Duodenal mucosa (tissue), 2 donors: ENCODE data around the gene ZSWIM6.

Source experiments
- H3K27ac ChIP-seq: one replicate; pipeline ENCODE4 v1.7.0; 2013; ENCODE audit warnings: low read depth, low read length
- H3K27me3 ChIP-seq, 2 donors: one replicate each; pipeline ENCODE4 v1.7.0; 2013; ENCODE audit warnings: low read length in 2 of 2, control low read depth in 1 of 2; ENCODE audit not compliant: insufficient read depth in 2 of 2, control insufficient read depth in 1 of 2
- H3K36me3 ChIP-seq, 2 donors: one replicate each; pipeline ENCODE4 v1.7.0; 2013; ENCODE audit warnings: low read length in 2 of 2, control low read depth in 1 of 2; ENCODE audit not compliant: insufficient read depth in 2 of 2, control insufficient read depth in 1 of 2
- H3K4me1 ChIP-seq, 2 donors: one replicate each; pipeline ENCODE4 v1.7.0; 2013; ENCODE audit warnings: low read length in 2 of 2, control low read depth in 1 of 2; ENCODE audit not compliant: insufficient read depth in 2 of 2, control insufficient read depth in 1 of 2
- H3K4me3 ChIP-seq, 2 donors: one replicate each; pipeline ENCODE4 v1.7.0; 2013; ENCODE audit warnings: low read length in 2 of 2, low read depth in 1 of 2
- H3K9ac ChIP-seq, 2 donors: one replicate each; pipeline ENCODE4 v1.7.0; 2013; ENCODE audit warnings: low read length in 2 of 2, low read depth in 1 of 2
- H3K9me3 ChIP-seq, 2 donors: one replicate each; pipeline ENCODE4 v1.7.0; 2013; ENCODE audit warnings: low read length in 2 of 2, control low read depth in 1 of 2; ENCODE audit not compliant: control insufficient read depth in 1 of 2

ZSWIM6 gene

DNA sequence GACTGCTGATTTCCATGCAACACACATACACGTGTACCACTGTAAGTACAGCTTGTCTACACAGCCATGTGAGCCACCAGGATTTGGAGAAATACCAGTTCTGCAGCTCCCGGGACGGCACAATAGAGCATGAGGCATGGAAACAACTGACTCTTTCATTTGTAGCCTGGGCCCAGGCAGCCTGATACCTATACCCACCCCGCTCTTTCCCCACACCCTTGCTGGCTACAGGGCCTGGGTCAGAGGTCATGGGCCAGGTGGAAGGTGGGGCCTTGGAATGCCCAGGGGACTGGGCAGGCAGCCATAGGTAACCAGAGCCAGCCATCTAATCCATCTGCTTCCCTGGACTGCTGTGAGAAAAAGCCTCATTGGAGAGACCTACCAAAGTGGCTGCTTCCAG lies 39.0 kb upstream of the ZSWIM6 start:
- H3K27me3 ChIP-seq, result no peaks in the 10 kb centered on the region
- H3K9ac ChIP-seq, result no peak overlapping the region
- no peaks in the 10 kb centered on the region for H3K36me3 ChIP-seq
- peaks cover 26 to 34% of the 10 kb centered on the region in 2 donors for H3K4me1 ChIP-seq
- no peak overlapping the region for H3K27ac ChIP-seq
- H3K4me3 ChIP-seq, result no peak overlapping the region
- H3K9me3 ChIP-seq, result no peaks in the 10 kb centered on the region

DNA sequence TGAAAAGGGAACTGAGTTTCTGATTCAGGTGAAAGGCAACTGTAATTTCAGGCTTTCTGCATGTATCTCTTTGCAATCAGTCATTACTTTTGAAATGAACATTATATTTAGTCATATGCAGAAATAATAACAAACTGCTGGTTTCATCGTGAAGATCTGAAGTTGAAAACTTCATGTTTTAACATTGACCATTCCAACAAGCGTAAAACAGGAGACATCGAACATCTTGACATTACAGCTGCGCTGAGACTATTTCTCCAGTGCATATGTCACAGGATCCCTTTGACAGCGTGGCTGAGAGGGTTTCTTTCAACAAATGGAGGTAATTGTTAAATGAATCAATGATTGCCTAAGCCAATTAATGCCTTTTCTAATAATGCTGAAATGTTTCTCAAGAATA lies 38.2 kb upstream of the ZSWIM6 start:
- Histone ChIP-seq H3K27ac (no peak overlapping the region), H3K4me1 (peaks cover 26 to 34% of the 10 kb centered on the region in 2 donors), H3K9me3 (no peaks in the 10 kb centered on the region), H3K27me3 (no peaks in the 10 kb centered on the region), H3K36me3 (no peaks in the 10 kb centered on the region), H3K9ac (no peak overlapping the region), H3K4me3 (no peak overlapping the region)

DNA sequence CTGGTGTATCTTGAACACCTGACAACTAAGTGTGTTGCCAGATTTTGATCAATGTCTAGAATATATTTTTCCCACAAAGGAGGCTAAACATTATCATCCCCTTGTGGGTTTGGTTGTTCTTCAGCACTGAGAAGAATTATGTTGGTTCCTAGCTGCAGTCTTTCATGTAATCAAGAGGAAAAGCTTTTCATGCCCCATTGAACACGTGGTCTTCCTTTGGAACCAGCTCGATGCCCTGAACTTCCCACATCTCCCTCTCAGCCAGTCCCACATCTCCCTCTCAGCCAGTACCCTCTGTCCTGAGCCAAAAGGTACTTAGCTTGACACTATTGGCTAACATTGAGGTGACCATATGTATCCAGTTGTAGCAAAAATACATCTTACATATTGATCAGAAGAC lies 36.7 kb upstream of the ZSWIM6 start:
- H3K4me3 ChIP-seq, result no peak overlapping the region

DNA sequence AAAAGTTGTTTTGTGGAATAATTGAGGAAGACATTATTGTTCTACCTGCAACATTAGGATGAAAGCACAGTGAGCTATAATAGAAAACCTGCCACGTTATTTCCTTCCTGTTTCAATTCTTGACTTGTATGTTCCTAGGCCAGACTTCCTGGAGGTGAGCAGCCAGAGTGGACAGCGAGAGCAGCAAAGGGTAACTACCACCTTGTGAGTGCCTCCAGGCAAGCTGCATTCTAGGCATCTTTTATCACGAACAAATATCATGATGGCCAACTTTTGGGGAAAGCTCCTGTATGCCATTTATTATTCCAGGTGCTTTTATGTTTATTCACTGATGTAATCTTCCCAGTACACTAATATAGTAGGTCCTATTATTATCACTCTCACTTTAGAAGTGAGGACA lies 34.0 kb upstream of the ZSWIM6 start:
- H3K36me3 ChIP-seq, result no peaks in the 10 kb centered on the region
- no peak overlapping the region for H3K9ac ChIP-seq
- H3K4me3 ChIP-seq, result no peak overlapping the region
- peaks cover under 1 to 24% of the 10 kb centered on the region in 2 donors for H3K4me1 ChIP-seq
- H3K27ac ChIP-seq, result no peak overlapping the region
- H3K9me3 ChIP-seq, result no peaks in the 10 kb centered on the region
- H3K27me3 ChIP-seq, result no peaks in the 10 kb centered on the region

More for the DNA sequence above, 36.7 kb upstream of the ZSWIM6 start:
- H3K36me3 ChIP-seq, result no peaks in the 10 kb centered on the region
- H3K4me1 ChIP-seq, result peaks cover 25 to 33% of the 10 kb centered on the region in 2 donors
- H3K9me3 ChIP-seq, result no peaks in the 10 kb centered on the region
- H3K27ac ChIP-seq, result no peak overlapping the region
- no peak overlapping the region for H3K9ac ChIP-seq
- H3K27me3 ChIP-seq, result no peaks in the 10 kb centered on the region

DNA sequence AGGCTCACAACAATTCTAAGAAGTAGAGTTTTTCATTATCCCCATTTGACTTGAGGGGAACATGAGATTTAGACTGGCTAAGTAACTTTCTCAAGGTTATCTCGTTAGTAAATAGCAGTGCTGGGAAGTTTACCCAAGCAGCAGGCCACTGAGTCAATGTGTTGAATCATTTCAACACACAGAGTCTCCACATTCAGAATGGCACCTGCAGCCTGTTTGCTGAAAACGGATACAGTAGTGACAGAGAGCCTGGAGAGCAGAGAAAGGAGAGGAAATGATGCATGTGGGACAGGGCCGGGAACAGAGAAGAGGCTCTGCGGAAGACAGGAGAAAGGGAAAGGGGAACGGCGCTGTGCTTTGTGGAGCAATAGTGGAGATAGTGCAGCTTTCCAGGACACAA lies 33.5 kb upstream of the ZSWIM6 start:
- Histone ChIP-seq H3K9me3 (no peaks in the 10 kb centered on the region), H3K4me1 (peaks cover 0 to 23% of the 10 kb centered on the region in 2 donors), H3K27me3 (no peaks in the 10 kb centered on the region), H3K36me3 (no peaks in the 10 kb centered on the region), H3K27ac (no peak overlapping the region), H3K4me3 (no peak overlapping the region), H3K9ac (no peak overlapping the region)

DNA sequence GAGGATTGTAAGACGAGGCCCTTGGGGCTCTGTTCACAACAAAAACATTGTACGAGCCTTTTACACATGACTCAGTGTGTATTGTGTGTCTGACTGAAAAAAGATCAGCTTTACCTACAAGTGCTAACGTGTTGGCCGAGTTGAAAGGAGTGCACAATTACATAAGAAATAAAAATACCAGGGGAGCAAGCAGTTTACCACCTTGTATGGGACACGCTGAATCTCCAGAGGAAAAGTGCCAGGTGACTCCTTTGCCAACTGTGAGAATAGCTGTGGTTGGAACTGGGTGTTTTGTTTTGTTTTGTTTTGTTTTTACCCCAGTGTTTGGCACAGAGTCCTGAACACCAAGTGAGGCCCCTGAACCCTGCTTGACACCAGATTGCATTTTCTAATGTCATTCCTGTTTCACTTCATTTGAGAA lies 32.8 kb upstream of the ZSWIM6 start:
- H3K27ac ChIP-seq, result no peak overlapping the region
- no peak overlapping the region for H3K9ac ChIP-seq
- H3K4me1 ChIP-seq, result peaks cover 0 to 24% of the 10 kb centered on the region in 2 donors
- no peaks in the 10 kb centered on the region for H3K9me3 ChIP-seq
- no peaks in the 10 kb centered on the region for H3K27me3 ChIP-seq
- H3K36me3 ChIP-seq, result no peaks in the 10 kb centered on the region
- H3K4me3 ChIP-seq, result no peak overlapping the region

DNA sequence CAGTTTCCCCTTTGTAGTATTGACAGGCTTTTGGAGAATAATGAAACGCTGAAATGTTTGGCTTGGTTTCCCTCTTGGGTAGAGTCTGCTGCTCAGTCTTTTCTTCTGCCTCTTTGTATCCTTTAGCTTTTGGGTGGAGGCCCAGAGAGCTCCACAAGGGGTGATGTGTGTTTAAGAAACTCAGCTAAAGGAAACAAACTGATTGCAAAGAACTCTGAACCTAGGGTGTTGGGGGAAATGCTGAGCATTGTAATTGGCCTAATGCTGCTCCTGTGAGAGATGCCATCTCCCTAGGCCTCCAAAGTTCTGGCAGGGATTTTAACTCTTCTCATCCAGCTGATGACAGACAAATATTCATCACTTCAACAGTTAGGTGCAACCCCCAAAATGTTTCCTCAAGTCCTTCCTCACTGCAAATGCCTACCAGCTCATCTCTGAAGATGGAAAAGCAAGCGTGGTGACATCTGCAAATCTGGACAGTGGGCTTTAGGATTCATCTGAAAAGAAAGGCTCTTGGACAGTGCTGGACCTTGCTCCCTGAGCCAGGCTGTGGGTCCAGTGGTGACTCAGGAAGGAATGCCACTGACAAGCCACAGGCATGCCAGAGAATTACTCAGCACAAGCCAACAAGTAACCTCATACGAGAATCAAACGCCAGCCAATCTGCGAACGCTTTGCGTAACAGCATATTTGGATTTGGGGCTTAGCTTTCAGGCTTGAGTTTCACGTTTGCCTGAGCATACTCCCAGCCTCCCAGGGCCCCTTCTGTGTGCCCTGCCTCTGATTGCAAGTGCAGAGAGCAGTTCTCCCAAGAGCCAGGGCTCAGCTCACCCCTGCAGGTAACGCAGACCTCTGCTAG lies 30.5 kb upstream of the ZSWIM6 start:
- H3K9me3 ChIP-seq, result no peaks in the 10 kb centered on the region
- H3K9ac ChIP-seq, result no peak overlapping the region
- no peaks in the 10 kb centered on the region for H3K36me3 ChIP-seq
- peaks cover 0 to 29% of the 10 kb centered on the region in 2 donors for H3K4me1 ChIP-seq
- H3K4me3 ChIP-seq, result no peak overlapping the region
- no peaks in the 10 kb centered on the region for H3K27me3 ChIP-seq
- H3K27ac ChIP-seq, result no peak overlapping the region

DNA sequence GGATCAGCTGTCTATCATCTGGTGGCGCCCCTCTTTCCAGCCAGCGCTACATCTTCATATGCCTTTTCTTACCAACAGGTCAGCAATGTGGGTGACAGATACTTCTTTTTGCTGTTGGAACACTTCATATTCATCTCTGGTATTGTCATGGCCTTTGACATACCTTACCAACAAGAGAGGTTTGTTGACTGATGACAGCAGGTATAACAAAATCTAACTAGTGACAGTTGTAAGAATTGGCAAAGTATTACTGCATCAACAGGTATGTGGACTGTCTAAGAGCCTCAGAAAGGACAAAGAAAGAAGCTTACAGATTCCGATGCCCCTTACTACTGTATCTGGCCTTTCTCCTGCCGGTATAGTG lies 29.9 kb upstream of the ZSWIM6 start:
- Histone ChIP-seq H3K9ac (no peak overlapping the region), H3K27me3 (no peaks in the 10 kb centered on the region), H3K27ac (no peak overlapping the region), H3K9me3 (no peaks in the 10 kb centered on the region), H3K4me3 (no peak overlapping the region), H3K4me1 (peaks cover 0 to 29% of the 10 kb centered on the region in 2 donors), H3K36me3 (no peaks in the 10 kb centered on the region)

DNA sequence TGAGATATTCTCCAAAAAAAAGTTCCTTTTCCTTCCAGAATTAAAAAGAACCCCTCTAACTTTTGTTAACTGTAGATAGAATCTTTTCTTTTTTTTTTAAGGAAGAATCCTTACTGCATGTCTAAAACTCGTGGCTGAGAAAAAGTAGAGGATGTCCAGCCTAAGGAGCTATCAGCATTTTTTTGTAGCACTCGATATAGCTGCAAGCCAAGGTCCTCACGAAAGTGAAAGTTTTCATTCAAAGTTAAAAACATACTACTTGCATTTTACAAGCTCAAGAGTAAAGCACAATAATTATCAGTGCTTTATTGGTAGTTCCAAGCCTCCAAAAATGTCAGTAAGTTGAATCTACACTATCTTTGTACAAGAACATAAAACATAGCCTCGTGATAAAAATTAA lies 28.7 kb upstream of the ZSWIM6 start:
- H3K9ac ChIP-seq, result no peak overlapping the region
- no peak overlapping the region for H3K27ac ChIP-seq
- H3K27me3 ChIP-seq, result no peaks in the 10 kb centered on the region
- H3K36me3 ChIP-seq, result no peaks in the 10 kb centered on the region
- peaks cover 0 to 29% of the 10 kb centered on the region in 2 donors for H3K4me1 ChIP-seq
- H3K9me3 ChIP-seq, result no peaks in the 10 kb centered on the region
- H3K4me3 ChIP-seq, result no peak overlapping the region

DNA sequence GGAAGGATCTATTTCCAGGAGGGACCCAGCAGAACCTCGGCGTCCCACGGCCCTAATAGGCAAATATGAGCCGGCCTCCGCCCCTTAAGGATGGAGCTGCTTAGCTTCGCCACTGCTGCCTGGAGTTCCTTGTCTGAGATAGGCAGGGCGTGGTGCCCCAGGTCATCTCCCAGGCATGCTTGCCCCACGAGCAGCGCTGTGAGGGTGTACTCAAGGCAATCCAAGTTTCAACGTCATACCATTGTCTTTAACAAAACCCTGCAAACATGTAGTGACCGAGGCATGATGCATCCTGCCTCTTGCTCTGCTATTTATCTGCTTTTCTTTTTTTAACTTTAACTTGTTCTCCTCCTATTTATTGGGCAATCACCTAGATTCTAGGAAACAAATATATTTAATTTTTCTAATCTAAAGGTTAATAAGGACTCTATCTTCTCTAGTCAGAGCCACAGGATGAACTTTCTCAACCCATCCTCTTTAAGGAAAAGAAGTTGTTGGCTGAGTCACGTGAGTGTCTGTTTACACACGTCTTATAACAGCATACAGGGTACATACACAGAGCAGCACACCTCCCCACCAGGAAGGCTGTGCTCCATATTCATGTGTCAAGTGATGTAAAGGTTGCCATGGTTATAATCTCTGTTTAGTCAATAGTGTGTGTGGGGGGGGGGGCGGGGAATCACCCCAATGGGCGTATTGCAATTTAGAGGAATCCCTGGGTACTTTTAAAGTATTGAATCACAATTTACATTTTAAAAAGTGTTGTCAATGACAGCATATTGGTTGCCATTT lies 27.3 kb upstream of the ZSWIM6 start:
- Histone ChIP-seq H3K27me3 (no peaks in the 10 kb centered on the region), H3K4me1 (peaks cover 0 to 29% of the 10 kb centered on the region in 2 donors), H3K9ac (no peak overlapping the region), H3K27ac (no peak overlapping the region), H3K9me3 (no peaks in the 10 kb centered on the region), H3K4me3 (no peak overlapping the region), H3K36me3 (no peaks in the 10 kb centered on the region)
